GM18858 (cell line): ENCODE results near the gene GLE1.
"Not testable (repeated sequence)": the region's sequence is repeated elsewhere in the genome, so short reads cannot be mapped to it uniquely, and the experiment has no call there.

Experiments used
- ATAC-seq: cut with Tn5 transposase; IDR thresholded peaks from one replicate; pipeline ENCODE4 v1.9.1; 2021; ENCODE audit not compliant: unreplicated experiment

The GLE1 gene

DNA sequence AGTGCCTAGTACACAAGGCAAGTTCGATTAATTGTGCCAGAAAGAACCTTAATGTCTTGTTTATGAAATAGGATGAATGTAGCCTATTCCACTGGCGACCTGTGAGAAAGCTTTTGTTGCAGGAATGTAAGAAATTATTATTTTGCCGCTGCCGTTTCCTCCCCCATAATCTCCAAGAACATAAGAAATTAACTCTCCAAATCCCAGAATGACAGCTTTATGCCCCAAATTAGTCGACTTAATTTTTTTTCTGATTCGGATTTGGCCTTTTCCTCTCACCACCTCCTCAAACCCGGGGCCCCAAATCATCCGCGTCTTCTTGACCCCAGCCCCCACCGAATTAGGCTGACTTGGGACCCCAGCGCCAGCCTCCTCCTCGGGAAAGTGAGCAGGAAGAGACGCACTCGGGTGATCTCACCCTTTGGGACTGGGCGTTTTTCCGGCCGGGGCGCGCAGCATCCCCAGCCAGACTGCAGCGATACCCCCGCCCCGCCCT is 47.2 kb downstream of the GLE1 start:
- peak; percentile 6 for ATAC-seq

DNA sequence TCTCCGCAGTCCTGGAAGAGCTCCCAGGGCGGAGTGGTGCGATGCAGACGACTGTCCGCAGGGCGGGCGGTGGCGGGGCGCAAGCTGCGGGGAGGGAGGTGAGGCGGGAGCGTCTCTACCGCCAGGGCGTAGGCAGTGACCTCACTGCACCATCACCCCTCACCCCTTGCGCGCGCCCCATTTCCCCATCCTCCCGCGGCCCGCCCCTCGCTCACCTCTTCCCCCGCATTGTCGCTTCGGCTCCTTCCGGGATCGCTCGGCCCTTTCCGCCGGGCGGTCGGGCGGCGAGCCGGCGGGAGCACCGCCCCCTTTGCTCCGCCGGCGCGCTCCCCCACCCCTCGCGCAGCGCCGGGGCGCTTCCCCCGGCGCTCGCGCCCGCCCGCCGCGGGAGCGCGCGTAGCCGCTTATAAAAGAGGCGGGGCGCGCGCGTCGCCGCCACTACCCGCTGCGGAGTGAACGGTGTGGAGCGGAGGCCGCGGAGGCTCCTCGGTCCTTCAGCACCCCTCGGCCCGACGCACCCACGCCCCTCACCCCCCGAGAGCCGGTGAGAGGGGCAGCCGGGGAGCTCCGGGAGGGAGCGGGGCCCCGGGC is 47.7 kb downstream of the GLE1 start, which contains the start of gene SPTAN1:
Gene SPTAN1, plus strand, starts transcription at position 435 of the 591 bp plus-strand sequence. CDS start 14,154 bp downstream, outside the sequence.
- ATAC-seq, result peak; percentile 62

- peak; percentile 25 for ATAC-seq
Measured at GRCh38 chr9:128552744-128553440, 48.4 kb downstream of the GLE1 start.

DNA sequence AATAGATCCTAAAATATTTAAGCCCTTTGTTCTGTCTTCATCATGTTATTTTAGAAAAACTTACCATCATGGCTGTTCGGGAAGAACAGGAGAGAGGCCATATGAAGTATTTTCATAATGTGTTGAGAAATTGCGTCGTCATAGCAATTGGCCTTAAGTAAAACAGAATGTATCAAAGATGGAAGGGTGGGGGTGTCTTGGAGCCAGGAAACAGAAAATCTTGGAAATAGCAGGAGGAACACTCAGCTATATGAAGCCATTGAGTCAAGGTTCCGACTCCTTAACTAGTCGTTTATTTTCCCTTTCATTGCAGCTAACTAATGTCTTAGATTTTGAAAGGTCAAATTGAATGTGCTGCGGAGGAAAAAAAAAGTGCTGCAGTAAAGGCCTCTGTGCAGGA is 49.2 kb downstream of the GLE1 start:
- ATAC-seq, result no peak

- ATAC-seq, result no peak
Measured at GRCh38 chr9:128554155-128554862, 49.8 kb downstream of the GLE1 start.

- ATAC-seq, result no peak
Measured at GRCh38 chr9:128555180-128555721, 50.7 kb downstream of the GLE1 start.

- no peak for ATAC-seq
Measured at GRCh38 chr9:128556276-128556675, 51.8 kb downstream of the GLE1 start.

- no peak for ATAC-seq
Measured at GRCh38 chr9:128556926-128557634, 52.6 kb downstream of the GLE1 start.

DNA sequence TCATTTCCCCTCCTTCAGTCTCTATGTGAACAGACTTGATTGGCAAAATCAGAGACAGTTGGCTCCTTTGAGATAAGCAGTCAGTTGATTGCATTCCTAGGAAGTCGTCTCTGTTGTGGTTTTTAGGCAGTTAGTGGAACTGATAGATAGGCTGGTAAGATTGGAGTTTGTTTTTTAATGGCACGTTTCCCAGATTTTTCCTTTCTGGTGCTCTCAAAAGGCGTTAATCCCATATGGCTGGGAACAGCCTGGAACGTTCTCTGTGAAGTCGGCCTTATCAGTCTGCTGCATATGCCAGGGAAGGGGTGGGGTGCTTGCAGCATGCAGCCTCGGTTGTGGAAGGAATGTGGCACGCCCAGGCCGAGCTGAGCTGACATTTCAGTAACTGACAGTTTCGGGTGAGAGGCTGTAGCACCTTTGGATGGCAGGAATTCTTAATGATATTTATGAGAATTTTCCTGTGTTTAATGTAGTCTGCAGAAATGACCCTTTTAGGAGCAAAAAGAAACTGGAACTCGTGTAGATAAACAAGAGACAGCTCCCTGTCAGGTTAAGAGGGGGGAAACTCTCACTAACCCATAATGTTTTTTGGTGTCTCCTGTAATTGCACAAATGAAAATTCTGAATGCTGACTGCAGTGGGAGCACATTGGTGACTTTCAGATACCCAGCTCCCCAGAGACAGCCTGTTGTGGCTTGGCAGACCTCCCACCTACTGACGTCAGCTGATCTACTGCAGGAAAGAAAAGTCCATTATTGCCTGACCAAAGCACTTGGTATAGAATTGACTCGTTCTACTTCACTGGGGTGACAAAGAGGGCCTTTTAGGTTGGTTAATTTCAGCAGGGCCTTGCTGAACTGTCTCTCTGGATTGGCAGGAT is 54.2 kb downstream of the GLE1 start:
- ATAC-seq, result peak; percentile 48

- no peak for ATAC-seq
Measured at GRCh38 chr9:128565578-128565977, 61.1 kb downstream of the GLE1 start.

DNA sequence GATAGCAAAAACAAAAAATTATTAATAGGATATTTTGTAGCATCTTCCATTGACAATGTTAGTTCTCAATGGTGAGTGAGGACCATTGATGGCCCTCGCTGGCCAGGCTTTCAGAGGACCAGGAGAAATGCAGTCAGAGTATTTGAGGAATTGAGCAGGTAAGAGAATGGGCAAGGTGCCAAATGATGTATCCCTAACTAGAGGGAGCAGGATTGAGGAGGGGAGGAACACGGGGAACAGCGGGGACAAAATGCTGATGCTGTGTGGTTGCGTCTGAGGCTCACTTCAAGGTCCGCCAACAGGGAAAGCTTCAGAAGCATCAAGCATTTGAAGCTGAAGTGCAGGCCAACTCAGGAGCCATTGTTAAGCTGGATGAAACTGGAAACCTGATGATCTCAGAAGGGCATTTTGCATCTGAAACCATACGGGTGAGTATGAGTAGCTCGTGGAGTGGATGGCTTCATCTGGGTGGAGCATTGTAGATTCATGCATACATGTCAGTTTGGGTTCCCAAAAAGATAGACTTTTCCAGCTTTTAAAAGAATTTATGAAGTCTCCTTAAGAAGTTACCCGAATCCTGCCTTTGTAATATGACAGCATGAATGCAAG is 64.1 kb downstream of the GLE1 start:
- ATAC-seq, result no peak

GRCh38 chr9:128575469-128575868 is 71.0 kb downstream of the GLE1 start:
- ATAC-seq, result no peak

DNA sequence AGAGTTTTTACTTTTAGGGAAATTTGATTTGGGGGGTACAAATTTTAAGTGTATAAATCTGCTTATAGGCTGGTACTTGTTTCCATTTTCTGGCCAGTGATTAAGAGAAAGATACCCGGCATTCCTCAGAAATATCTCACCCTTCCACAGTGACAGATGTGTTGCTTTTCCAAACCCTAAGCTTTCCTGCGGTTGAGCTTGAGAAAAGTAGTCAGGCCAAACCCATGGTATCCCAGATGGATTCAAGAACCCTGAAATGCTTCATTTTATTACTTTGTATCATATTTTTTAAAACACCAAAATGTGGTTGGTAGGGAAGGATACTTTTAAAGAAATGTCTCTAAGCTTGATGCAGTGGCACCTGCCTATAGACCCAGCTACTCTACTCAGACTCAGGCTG is 71.4 kb downstream of the GLE1 start:
- ATAC-seq, result no peak

GRCh38 chr9:128577206-128577605 is 72.7 kb downstream of the GLE1 start:
- ATAC-seq, result no peak

- ATAC-seq, result no peak
Measured at GRCh38 chr9:128579194-128579593, 74.7 kb downstream of the GLE1 start.

GRCh38 chr9:128580731-128581130 is 76.2 kb downstream of the GLE1 start:
- ATAC-seq, result no peak

DNA sequence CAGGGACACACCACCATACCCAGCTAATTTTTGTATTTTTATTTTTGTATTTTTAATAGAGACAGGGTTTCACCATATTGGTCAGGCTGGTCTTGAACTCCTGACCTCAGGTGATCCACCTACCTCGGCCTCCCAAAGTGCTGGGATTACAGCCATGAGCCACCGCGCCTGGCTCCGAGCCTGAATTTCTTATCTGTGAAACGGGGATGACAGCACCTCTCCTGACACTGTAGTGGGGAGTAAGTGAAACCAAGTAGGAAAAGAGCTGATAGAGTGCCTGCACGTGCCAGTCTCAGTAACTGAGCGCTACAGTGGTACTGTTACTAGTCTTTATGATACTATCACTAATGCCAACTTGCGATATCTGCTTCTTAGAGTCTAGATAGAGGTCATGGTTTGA is 80.6 kb downstream of the GLE1 start:
- ATAC-seq, result not testable (repeated sequence)

GRCh38 chr9:128586934-128587333 is 82.4 kb downstream of the GLE1 start:
- ATAC-seq, result not testable (repeated sequence)

- no peak for ATAC-seq
Measured at GRCh38 chr9:128587453-128587852, 82.9 kb downstream of the GLE1 start.
